GM19328 (cell line): ENCODE results near the gene RHOG.
A peak's percentile ranks its signal among the peaks of the same experiment; 100 is the strongest.

ENCODE experiments used
- ATAC-seq: cut with Tn5 transposase; IDR thresholded peaks from one replicate; pipeline ENCODE4 v1.9.1; 2021; ENCODE audit warnings: mild to moderate bottlenecking, moderate library complexity; ENCODE audit not compliant: unreplicated experiment

Gene RHOG

DNA sequence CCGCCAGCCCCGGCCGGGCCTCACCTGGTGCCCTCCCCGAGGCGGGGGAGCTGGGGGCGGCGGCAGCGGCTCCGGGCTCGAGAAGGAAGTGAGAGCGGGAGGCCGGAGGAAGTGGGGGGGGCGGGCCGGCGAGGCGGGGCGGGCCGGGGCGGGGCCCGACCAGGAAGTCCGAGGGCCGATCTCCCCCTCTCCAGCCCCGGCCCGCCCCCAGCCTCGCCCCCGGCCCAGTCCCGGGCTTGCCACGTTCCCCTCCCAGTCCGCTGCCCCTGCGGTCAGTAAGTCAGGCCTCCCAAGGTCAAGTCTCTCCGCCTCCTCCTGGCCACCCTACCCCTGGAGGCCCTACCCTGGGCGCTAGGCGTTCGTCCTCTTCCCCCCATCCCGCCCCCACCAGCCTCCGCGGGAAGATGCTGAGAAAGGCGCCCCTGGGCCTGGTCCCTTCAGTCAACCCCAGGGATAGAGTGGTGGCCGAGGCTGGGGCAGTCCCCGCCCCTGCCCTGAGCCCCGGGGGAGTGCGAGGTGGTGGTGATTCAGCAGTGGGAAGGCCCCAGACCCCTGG is at the start of gene RHOG:
TSS of gene RHOG (minus strand) at position 90 of the 556 bp plus-strand sequence. CDS start 12,821 bp downstream, outside the sequence.
- ATAC-seq, result peak; percentile 35

DNA sequence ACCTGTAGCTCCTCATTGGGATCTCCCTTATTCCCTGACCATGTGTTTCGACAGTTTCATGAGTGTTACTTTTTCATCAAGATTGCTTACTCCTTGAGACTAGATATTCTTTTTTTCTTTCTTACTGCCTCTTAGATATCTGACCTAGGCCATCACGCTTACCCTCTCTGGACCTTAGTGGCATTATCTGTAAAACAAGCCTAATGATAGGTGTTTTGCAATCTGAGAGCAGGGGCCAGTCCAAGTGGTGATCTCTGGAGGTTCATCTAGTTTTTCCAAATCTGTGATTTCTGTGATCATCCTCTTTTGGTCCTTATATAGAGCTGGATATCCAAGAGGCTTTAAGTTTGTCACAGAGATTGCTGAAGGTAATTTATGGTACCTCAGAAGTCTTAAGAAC is 49.3 kb upstream of the RHOG start:
- ATAC-seq, result no peak

DNA sequence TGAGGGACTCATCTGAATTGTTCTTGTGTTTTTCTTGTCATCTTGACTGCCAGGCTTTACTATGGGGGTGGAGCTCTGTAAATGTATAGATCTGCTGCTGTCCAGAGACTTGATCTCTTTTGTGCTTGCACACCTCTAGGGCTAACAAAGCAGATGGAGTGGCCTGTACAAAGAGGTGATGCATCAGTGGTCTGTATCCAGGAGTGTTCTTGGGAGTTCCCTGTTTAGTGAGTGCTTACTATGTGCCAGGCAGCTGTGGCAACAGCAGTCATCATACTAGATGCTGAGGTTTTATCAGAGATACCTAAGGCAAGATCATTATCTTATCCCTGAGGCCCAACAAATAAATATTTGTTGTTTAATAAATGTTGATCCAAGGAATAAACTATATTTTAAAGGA is 48.1 kb upstream of the RHOG start:
- no peak for ATAC-seq

DNA sequence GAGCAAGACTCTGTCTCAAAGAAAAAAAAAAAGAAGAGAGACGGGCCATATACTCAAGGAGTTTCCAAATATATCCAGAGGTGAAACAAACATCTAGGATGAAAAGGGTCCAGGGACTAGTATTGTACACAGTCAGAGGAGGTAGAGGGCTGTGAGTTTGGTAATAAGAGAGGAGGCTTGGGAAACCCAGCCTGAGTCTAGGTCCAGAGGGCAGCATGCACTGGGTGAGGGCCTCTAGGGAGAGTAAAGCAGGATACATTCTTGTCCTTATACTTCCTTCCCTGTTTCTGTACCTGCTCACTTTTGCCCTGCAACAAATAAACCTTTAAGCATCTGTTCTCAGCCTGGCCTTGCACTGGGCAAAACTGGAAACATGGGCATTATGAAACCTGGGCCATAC is 46.2 kb upstream of the RHOG start:
- ATAC-seq, result no peak

DNA sequence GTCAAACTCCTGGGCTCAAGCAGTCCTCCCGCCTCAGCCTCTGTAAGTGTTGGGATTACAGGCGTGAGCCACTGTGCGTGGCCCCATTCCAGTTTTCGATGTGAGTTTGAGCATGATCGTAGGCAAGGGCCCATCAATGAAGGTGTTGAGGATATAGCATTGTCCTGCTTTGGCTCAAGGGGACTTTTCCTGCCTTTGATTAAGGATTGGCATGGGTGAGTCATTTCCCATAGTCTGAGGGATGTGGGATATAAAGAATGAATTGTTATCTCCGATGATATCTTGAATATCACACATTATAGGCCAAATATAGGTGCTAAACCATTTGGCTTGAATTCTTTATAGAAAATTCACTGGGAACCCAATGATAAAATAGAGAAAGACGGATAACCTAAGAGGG is 45.1 kb upstream of the RHOG start:
- no peak for ATAC-seq

DNA sequence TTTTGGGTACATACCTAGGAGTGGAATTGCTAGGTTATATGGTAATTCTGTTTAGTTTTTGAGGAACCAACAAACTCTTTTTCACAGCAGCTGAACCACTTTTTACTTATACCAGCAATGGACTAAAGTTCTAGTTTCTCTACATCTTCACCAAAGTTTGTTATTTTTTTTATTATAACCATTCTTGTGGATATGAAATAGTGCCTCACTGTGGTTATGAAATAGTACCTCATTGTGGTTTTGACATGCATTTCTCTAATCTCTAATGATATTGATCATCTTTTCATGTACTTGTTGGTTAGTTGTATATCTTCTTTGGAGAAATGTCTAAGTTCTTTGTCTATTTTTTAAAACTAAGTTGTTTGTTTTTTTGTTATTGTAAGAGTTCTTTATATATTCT is 41.9 kb upstream of the RHOG start:
- ATAC-seq, result no peak

DNA sequence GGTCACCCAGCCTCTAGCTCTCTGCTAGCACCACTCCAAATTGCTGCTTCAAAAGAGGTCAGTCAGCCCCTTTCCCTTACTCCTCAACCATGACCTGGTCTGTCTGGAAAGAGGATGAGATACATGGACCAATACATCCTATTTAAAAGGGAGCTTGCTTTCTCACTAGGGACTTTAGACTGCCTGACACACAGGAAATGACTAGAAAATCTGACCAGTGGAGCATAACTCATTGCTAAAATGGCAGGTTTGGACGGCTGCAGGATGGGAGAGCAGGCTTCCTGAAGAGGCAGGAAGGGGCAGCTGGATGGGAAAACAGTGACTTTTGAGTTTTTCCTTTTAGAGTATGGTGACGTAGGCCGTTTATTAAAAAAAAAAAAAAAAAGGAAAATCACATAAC is 40.0 kb upstream of the RHOG start:
- no peak for ATAC-seq

DNA sequence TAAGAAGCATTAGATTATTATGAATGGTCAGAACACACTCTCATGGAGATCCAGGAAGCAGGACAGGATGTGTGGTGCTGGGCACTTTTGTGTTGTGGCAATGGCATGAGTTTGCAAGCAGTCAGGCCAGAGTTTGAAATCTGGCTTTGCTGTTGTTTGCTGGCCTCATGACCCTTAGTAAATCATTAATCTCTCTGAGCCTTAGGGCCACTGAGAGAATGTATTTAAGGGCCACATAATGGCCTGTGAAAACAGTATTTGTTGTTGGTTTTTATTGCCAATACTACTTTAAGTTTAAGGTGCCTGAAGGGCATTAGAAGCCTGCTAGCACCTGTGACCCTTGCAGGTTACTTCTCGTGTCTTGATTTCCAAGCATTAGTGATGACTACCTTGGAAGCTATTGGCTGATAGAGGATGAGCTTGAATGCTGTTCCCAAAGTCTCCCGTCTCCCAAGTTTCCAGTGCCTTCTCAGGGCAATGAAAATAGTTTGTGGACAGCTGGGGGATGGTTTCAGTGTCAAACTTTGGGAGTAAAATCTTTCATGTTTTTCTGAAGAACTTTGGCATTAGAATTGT is 39.3 kb upstream of the RHOG start:
- no peak for ATAC-seq

DNA sequence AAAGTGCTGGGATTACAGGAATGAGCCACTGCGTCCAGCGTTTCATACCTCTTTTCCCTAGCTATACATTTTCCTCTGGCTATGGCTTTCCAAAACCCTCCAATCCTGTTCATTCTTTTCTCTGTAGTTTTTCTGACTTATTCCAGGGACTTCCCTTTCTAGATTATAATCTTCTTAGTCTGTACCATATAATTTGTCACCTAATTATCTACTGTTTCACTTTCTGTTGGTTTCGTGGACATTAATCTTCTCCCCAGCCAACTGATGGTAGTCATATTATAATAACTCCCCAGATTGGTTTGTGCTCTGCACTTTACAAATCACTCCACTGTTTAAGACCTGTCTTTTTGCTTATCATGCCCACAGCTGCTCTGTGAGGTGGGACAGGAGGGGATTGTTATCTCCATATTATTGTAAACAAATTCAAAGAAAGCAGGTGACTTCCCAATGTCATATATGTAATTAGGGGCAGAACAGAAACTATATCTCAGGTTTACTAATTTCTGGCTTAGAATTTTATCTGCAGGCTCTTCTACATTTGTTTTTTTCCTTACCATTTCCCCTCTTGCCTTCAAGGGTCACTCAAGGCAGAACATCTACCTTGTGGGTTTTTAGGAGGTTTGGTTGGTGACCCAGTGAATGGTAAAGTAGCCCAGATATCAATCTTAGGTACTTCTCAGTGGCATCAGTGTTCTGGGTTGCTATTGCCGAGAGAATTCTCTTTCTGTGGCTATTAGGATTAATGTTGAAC is 38.6 kb upstream of the RHOG start:
- ATAC-seq, result no peak

DNA sequence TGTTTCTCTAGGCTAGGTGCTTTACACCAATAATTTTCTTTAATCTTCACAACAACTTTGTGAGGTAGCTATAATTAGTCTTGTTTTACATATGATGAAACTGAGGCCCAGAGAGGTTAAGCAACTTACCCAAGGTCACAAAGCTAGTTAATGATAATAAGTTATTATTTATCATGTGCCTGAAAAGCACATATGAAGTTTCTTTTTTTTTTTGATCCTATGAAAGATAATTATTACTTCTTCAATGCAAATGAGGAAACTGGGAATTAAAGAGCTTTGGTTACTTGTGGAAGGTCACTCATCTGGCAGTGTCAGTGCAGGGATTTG is 37.5 kb upstream of the RHOG start:
- no peak for ATAC-seq

DNA sequence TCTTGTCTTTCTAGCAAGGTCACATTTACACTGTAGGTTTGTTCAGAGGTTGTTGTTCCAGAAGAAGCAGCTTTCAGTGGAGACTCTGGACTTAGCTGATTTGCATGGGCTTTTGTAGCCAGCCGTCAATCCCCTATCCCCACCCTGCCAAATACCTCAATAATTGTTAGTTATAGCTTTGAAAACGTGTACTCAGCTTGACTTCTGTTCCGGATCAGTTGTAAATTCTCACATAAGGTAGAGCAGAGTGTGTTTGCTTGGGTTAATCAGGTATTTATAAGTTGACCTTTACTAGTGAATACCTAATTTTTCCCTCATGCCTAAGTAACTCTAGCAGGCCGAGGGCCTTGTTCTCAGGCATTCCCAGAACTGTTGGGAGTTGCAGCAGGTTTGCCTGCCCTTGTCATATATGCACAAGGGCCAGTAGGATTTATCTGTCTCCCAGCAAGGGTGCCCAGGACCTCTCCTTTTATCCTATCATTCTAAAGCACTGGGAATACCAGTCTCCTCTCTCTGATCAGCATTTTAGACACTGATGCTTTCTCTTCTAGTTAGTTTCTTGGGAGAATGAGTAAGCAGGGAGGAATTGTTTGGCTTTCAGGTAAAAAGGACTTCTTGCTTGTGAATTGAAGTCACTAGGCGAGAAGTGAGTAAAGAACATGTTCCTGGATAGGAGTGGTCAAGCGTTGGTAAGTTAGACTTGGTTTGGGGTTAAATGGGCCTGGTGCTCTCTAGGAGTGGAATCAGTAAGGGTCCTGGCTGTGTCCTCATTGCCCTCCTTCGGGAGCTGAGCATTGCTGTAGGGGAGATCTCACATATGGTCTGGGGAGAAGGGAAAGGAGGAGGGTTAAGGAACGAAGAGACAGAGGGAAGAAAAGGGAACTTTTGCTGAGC is 36.9 kb upstream of the RHOG start:
- no peak for ATAC-seq

DNA sequence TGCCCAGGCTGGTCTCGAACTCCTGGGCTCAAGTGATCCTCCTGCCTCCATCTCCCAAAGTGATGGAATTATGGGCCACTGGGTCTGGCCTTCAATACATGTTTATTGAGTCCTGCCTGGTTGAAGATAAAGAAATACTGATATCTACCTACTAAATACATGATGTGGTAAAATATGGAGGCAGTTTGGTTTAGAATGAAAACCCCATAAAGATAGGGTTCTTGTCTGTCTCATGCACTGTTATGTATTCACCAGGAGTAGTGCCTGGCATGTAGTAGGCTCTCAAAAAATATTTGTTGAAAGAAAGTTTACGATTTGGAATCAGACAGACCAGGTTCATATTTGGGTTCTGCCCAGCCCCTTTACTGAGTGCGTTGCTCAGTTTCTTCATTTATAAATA is 35.9 kb upstream of the RHOG start:
- ATAC-seq, result no peak

DNA sequence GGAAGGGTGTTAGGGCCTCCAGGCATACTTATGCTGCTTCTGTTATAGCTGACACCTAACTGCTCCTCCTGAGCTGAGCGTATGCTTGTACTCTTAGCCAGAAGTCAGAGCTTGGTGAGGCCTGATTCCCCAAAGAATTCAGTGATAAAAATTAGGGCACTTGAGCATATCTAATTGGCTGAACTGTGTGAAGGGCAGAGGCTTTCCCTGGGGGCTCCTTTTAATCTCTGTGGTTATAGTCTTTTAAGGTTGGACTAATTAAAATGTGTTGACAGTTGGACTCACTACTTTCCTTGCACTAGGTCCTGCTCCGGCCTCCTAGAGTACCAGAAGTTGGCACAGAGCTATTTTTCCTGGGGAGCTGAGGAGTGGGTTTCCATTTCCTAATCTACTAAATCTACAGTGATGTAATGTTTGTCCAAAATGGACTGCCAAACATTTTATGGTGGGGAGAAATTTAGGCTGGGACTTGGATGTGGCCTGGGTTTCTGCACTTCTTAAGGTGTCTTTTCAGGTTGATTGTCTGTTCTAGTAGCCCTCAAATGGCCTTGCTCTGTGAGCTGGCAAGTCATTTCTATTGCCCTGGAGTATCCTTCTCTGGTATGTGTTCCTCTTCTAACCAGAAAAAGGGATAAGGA is 33.1 kb upstream of the RHOG start:
- no peak for ATAC-seq

DNA sequence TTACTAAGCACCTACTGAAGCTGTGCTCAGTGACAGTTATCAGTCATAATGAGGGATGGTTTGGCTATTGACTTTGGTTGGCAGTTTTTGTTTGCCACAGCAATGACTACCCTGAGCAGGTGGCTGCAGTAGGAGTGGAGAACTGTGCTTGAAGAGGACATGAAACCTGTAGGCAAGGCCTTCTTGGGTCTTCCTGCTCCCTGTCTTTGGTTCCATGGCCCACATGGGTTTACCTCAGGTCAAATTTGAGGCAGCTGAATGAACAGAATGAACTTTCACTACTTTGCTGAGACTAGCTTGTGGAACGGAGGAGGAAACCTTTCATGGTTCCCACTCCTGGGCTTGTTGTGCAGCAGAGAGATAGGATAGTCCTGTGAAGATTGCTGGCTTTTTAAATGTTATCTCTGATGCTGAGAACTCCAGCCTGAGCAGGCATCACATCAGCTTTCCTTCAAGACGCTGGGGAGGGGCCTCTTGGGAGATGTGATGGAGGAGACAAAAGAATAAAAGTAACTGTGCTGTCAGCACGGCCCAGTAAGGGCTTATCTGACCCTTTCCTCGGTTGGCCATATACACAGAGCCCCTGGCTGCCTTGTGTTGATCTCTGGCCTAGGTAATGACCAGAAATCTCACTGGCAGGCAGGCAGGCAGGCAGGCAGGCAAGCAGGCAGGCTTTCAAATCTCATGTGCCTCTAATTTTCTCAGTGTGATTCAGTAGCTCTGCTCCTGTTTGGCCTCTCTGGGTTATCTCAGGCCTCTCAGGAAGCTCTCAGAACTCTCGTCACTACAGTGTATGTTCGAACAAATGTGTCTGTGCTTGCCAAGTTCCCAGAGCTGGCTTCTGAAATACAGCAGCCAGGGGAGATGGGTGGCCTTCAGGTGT is 26.7 kb upstream of the RHOG start:
- ATAC-seq, result peak; percentile 44

DNA sequence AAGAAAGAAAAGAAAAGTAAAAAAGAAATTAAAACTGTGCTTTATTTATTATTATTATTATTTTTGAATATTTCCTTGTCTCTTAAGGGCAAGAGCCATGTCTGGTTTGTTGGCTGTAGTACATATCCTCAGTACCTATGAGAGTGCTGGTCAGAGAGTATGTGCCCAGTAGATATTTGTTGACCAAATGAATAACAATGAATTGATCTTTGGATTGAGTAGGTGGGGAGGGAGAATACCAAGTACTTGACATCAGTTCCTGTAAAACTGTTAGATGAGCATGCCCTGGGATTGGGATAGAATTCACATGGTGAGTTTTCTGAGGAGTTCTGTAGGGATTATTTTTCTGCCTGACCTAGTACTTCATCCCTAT is 26.1 kb upstream of the RHOG start:
- no peak for ATAC-seq

DNA sequence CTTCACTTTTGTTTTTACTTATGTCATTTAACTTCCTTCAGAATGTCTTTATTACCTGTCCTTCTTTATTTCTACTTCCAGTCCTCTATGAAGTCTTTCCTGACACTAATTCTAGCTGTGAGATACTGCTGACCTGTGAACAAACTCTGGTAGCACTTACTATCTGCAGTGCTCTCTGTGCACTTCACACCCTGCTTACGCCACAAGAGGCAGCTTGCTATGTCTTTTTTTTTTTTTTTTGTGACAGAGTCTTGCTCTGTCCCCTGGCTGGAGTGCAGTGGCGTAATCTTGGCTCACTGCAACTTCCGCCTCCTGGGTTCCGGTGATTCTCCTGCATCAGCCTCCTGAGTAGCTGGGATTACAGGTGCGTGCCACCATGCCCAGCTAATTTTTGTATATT is 25.4 kb upstream of the RHOG start:
- ATAC-seq, result no peak

DNA sequence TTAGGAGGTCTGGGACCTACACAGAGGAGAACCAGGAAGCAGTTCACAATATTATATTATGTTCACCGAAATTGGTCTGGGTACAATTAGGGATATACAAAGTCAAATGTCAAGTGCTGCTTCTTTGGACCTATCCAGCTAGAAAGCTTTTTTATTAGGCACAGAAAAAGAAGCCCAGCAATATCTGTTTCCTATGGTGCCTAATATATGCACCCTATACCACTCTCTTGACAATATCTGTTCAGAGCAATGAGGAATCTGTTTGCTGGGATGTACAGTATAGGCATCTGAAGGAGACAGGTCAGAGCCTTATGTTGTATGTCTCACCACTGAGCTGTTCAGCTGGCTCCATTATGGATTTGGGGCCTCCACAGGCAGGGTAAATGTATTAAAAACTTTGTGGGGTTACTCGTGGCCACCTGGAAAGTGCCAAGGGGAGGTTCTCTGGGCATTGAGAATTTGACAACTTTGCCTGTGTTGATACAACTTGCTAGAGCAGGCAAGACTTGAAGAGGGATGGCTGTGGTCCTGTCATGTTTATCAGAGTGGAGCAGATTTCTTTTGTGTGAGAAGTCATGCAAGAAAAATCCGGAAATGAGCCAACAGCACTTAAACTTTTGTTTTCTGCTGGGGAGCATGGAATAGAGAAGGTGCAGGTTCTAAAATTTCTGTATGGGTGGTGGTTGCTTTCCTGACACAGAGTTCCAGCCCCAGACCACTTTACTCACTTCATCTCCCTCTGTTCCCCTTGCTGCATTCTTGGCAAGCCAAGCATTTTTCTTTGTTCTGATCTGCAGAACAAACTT is 24.8 kb upstream of the RHOG start:
- ATAC-seq, result no peak

DNA sequence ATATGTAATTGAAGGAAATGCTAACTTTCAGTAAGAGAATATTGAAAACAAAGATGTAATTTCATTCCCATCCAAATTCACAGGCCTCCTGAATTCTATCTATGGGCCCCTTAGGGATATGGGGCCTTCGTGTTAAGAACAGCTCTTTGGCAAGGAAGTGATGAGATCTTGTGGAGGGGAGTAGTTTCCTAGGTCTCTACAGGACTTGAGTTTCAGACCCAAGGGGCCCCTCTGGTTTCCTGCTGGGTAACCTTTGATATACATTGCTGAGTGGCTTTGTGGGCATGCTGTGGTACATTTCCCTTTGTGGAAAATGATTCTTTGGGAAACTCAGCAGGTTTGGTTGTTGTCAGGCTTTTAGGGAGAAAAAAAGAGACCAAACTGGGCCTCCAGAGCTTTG is 20.9 kb upstream of the RHOG start:
- ATAC-seq, result no peak

DNA sequence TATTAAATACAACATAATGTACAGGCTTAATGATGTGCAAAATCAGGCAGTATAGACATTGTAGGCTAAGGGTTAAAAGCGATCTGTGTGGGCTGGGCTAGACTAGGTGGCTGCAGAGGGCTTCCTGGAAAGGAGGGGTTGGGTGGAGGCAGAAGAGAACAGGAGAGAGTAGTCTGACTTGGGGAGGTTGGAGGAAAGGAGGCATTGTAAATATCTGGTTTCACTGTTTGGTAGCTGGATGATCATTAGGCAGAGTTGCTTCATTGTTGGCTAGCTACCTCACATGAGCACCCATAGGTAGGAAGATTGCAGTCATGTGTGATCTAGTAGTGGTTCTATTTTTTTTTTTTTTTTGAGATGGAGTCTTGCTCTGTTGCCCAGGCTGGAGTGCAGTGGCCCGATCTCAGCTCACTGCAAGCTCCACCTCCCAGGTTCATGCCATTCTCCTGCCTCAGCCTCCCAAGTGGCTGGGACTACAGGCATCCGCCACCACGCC is 20.2 kb upstream of the RHOG start:
- peak; percentile 35 for ATAC-seq
